ENCODE results near the gene GFER.
"Not testable (repeated sequence)": the region's sequence is repeated elsewhere in the genome, so short reads cannot be mapped to it uniquely, and the experiment has no call there.

The GFER gene

GRCh38 chr16:2009791-2010510 lies 26.0 kb downstream of the GFER start, which contains the start of gene ZNF598:
TSS of gene ZNF598 (minus strand) at chr16:2009821.
- H3K27ac ChIP-seq, result peak within 1 kb of the TSS; percentile 80
- TF ChIP-seq, protein P1, sequence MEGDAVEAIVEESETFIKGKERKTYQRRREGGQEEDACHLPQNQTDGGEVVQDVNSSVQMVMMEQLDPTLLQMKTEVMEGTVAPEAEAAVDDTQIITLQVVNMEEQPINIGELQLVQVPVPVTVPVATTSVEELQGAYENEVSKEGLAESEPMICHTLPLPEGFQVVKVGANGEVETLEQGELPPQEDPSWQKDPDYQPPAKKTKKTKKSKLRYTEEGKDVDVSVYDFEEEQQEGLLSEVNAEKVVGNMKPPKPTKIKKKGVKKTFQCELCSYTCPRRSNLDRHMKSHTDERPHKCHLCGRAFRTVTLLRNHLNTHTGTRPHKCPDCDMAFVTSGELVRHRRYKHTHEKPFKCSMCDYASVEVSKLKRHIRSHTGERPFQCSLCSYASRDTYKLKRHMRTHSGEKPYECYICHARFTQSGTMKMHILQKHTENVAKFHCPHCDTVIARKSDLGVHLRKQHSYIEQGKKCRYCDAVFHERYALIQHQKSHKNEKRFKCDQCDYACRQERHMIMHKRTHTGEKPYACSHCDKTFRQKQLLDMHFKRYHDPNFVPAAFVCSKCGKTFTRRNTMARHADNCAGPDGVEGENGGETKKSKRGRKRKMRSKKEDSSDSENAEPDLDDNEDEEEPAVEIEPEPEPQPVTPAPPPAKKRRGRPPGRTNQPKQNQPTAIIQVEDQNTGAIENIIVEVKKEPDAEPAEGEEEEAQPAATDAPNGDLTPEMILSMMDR (conservative IDR thresholded peaks at IDR 0.05), result no peak

DNA sequence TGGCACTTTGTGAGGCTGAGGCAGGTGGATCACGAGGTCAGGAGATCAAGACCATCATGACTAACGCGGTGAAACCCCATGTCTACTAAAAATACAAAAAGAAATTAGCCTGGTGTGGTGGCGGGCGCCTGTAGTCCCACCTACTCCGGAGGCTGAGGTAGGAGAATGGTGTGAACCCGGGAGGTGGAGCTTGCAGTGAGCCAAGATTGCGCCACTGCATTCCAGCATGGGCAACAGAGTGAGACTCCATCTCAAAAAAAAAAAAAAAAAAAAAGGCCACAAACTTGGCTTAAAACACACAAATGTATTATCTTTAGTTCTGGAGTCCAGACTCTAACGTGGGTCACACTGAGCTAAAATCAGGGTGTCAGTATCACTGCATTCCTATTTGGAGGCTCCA lies 27.7 kb downstream of the GFER start:
- not testable (repeated sequence) for H3K27ac ChIP-seq

DNA sequence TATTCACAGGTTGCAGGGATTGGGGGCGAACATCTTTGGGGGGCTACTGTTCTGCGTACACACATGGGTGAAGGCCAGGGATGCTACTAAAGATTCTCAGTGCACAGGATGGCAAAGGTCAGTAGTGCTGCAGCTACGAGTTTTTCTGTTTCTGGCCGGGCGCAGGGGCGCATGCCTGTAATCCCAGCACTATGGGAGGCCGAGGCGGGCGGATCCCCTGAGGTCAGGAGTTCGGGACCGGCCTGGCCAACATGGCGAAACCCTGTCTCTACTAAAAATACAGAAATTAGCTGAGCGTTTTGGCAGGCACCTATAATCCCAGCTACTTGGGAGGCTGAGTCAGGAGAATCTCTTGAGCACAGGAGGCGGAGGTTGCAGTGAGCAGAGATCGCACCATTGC lies 29.5 kb downstream of the GFER start:
- no peak overlapping the region for H3K27ac ChIP-seq
- TF ChIP-seq, protein P1 (conservative IDR thresholded peaks at IDR 0.05), result no peak

GRCh38 chr16:2015117-2015946 lies 31.3 kb downstream of the GFER start:
- H3K27ac ChIP-seq, result no peak overlapping the region
- TF ChIP-seq, protein P1 (conservative IDR thresholded peaks at IDR 0.05), result no peak

GRCh38 chr16:2015947-2016208 lies 31.9 kb downstream of the GFER start:
- H3K27ac ChIP-seq, result no peak overlapping the region
- TF ChIP-seq, protein P1 (conservative IDR thresholded peaks at IDR 0.05), result no peak

- H3K27ac ChIP-seq, result no peak overlapping the region
- TF ChIP-seq, protein P1 (conservative IDR thresholded peaks at IDR 0.05), result no peak; the same call in 1 of the 2 replicates
Observed at GRCh38 chr16:2016407-2016922, 32.5 kb downstream of the GFER start.

GRCh38 chr16:2019518-2019920 lies 35.5 kb downstream of the GFER start, which contains the start of gene NPW:
TSS of gene NPW (plus strand) at chr16:2019785.
- TF ChIP-seq, protein P1 (conservative IDR thresholded peaks at IDR 0.05), result no peak
- peak within 1 kb of the TSS; percentile 4; the same call in 1 of the 2 replicates for H3K27ac ChIP-seq
